Subcutaneous abdominal adipose tissue (tissue), 5 donors: Measurements from ENCODE around the gene TP53I13.

Source experiments
- H3K27ac ChIP-seq: one replicate; pipeline ENCODE4 v1.7.0; 2013; ENCODE audit warnings: low read depth, mild to moderate bottlenecking, inconsistent platforms, low read length, moderate library complexity
- H3K27me3 ChIP-seq, 5 donors: one replicate each; pipeline ENCODE4 v1.7.0; 2013; ENCODE audit warnings: low read length in 5 of 5, inconsistent platforms in 1 of 5; ENCODE audit not compliant: control insufficient read depth in 5 of 5, insufficient read depth in 4 of 5
- H3K36me3 ChIP-seq, 5 donors: one replicate each; pipeline ENCODE4 v1.7.0; 2013; ENCODE audit warnings: low read length in 5 of 5; ENCODE audit not compliant: control insufficient read depth in 5 of 5, insufficient read depth in 5 of 5
- H3K4me1 ChIP-seq, 5 donors: one replicate each; pipeline ENCODE4 v1.7.0; 2013; ENCODE audit warnings: low read length in 5 of 5, mild to moderate bottlenecking in 3 of 5, moderate library complexity in 1 of 5; ENCODE audit not compliant: control insufficient read depth in 5 of 5, insufficient read depth in 5 of 5
- H3K4me3 ChIP-seq, 5 donors: one replicate each; pipeline ENCODE4 v1.7.0; 2013; ENCODE audit warnings: low read length in 5 of 5, low read depth in 1 of 5
- H3K9ac ChIP-seq, 5 donors: one replicate each; pipeline ENCODE4 v1.7.0; 2013; ENCODE audit warnings: low read length in 5 of 5, mild to moderate bottlenecking in 4 of 5, moderate library complexity in 3 of 5
- H3K9me3 ChIP-seq, 5 donors: one replicate each; pipeline ENCODE4 v1.7.0; 2013; ENCODE audit warnings: low read length in 5 of 5; ENCODE audit not compliant: control insufficient read depth in 5 of 5
- donor health status: healthy.
- donor health status: healthy.
- donor health status: healthy.
- donor health status: healthy.
- donor health status: healthy.

TP53I13 gene

DNA sequence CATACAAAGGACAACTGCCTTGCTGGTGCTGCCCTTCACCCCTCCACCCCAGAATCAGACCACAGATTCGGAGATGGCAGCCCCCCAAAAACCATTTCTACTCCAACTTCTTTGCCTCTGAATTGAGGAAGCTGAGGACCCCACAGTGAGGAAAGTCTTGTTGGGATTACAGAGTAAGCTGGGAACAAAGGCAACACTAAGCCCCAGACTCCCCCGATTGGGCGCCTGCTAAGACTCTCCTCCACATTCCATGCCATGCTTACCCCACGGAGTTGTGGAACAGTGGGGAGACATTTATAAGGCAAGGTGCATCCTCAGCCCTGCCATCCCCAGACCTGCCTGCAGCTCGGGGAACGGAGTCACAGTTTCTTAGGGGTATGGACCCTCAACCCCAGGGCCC, 19.1 kb downstream of the TP53I13 start:
- Histone ChIP-seq H3K27ac (peak overlapping the region; percentile 82), H3K27me3 (no peaks in the 10 kb centered on the region), H3K4me1 (peaks cover 16 to 90% (median 82%) of the 10 kb centered on the region in 5 donors), H3K4me3 (peak overlapping the region; percentile 71 to 90 (median 80)), H3K36me3 (peaks cover 0 to 9% (median 7%) of the 10 kb centered on the region in 5 donors), H3K9me3 (no peaks in the 10 kb centered on the region), H3K9ac (peak overlapping the region in 3 of 5 donors; percentile 72 to 96 (median 88))

- no peaks in the 10 kb centered on the region for H3K27me3 ChIP-seq
- H3K9me3 ChIP-seq: no peaks in the 10 kb centered on the region
- peak overlapping the region; percentile 82 for H3K27ac ChIP-seq
- H3K9ac ChIP-seq: peak overlapping the region; percentile 69 to 96 (median 81)
- peaks cover 17 to 91% (median 85%) of the 10 kb centered on the region in 5 donors for H3K4me1 ChIP-seq
- H3K4me3 ChIP-seq: peak overlapping the region; percentile 71 to 90 (median 80)
- peaks cover 0 to 4% (median 2%) of the 10 kb centered on the region in 5 donors for H3K36me3 ChIP-seq
Measured at GRCh38 chr17:29588017-29588561, 19.6 kb downstream of the TP53I13 start.

DNA sequence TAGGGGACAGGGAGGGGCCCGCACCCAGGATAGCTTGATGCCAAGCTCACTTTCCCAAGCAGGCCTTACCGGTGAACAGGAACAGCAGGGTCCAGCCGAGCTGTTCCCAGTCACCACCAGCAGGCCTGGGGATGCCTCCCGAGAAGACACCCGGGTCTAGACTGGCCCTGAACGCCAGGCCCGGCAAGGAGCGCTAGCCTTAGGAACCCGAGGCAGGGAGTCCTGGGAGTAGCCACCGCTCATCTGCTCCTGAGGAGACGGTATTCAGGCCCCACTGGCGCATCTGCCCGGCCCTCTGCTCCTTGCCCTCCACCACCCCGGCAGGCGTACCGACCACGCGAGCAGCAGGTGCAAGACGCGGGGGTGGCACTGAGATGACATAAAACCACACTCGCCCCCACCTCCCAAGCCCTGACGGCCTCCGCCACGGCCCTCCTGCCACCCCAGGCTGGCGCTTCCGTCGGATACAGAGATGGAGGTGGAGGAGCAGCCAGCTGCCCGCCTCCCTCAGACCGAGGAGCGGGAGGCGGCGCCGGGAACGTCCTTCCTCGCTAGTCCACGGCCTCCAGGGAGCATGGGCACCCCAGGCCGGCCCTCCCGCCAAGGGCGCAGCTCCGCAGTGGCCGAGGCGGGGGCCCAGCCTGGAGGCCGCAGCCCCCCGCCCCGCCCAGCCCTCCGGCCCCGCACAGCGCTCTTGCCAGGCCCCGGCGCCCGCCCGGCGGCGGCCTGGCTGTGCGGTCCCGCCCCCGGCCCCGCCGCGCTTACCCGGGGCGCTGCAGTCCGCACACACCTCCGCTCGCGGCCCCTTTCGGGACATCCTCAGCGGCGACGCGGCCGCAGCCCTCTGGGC, 20.3 kb downstream of the TP53I13 start:
- Histone ChIP-seq H3K4me1 (peaks cover 15 to 87% (median 83%) of the 10 kb centered on the region in 5 donors), H3K9me3 (no peaks in the 10 kb centered on the region), H3K27ac (peak overlapping the region; percentile 82), H3K27me3 (no peaks in the 10 kb centered on the region), H3K36me3 (no peaks in the 10 kb centered on the region), H3K4me3 (peak overlapping the region; percentile 71 to 90 (median 80)), H3K9ac (peak overlapping the region; percentile 69 to 96 (median 81))

DNA sequence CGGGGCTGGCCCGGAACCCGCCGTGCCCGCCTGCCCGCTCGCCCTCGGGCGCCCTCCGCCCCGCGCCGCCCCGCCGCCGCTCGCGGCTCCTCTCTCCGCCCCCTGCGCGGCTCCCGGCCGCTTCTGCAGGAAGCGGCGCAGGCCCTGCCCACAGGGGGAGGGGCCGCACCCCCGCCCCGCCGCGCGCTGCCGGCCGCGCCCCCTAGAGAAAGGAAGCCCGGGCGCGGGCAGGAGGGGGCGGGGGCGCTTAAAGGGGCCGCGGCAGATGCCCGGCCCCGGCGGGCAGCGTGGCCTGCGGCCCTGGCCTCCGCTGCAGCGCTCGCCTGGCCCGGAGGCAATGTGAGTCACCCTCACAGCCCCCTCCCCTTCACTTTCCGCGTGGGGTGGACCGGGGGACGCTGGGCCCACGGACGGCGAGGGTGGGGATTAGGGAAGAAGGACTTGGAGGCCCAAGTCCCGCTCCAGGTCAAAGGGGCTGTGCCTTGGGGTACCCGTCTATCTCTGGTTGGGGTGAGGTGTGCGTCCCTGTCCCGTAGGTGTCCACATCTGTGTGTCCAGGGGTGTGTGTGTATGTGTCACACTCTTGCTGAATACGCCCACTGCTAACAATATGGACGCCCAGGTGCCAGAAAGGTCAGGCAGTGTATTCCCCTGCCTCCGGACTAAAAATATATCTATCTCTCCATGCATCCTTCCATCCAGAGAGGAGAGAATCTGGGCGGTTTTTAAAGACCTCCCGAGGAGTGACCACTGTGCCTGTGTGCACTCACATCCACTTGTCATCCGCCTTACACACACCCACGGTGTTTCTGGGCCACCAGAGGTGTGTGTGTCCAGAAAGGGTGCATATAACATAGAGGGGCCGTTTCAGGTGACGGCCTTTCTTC, 21.3 kb downstream of the TP53I13 start, which contains the start of gene GIT1:
TSS of gene GIT1 (minus strand) at position 125 of the 887 bp plus-strand sequence. CDS start 270 bp downstream, outside the sequence.
- H3K36me3 ChIP-seq: no peaks in the 10 kb centered on the region
- H3K4me1 ChIP-seq: peaks cover 14 to 87% (median 83%) of the 10 kb centered on the region in 5 donors
- H3K27ac ChIP-seq: peak within 1 kb of the TSS; percentile 82
- H3K9me3 ChIP-seq: no peaks in the 10 kb centered on the region
- no peaks in the 10 kb centered on the region for H3K27me3 ChIP-seq
- H3K9ac ChIP-seq: peak within 1 kb of the TSS; percentile 72 to 96 (median 81)
- peak within 1 kb of the TSS; percentile 71 to 90 (median 80) for H3K4me3 ChIP-seq

DNA sequence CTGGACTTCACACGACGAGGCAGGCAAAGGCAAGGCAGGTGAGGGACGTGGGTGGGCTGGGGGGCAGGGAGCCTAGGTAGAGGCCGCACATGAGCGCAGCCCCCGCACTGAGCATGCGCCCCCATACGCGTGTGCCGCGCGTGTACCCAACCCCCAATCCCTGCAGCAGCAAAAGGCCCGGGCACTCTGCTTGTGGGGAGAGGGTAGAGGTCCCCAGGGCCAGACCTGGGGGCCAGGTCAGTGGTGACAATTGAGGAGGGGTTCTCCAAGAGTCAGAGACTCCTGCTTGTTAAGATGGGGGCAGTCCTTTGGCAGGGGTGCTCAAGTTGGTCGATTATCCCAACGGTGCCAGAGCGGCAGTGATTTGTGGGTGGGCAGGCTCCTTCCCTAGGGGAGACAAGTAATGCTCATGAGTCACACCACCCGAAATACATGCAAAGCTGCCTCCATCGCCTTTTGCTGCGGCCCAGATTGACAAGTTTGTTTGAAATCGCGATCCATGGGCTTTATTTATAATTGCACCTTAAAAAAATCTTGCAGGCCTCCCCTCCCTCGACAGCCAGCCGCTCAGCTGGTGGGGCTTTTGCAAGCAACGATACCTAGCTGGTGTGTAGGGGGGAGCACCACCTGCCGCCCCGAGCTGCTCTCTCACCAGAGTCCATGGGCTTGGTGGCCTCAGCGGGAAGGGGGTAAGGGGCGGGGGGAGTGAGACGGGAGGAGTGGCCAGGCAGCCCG, 22.1 kb downstream of the TP53I13 start:
- Histone ChIP-seq H3K9ac (peak overlapping the region in 3 of 5 donors; percentile 19 to 68 (median 25)), H3K4me1 (peaks cover 14 to 87% (median 83%) of the 10 kb centered on the region in 5 donors), H3K27me3 (no peaks in the 10 kb centered on the region), H3K9me3 (no peaks in the 10 kb centered on the region), H3K36me3 (no peaks in the 10 kb centered on the region), H3K4me3 (peak overlapping the region; percentile 65 to 79 (median 71)), H3K27ac (peak overlapping the region; percentile 81)

- Histone ChIP-seq H3K36me3 (no peaks in the 10 kb centered on the region), H3K4me3 (peak overlapping the region; percentile 42 to 79 (median 55)), H3K27ac (peak overlapping the region; percentile 81), H3K9me3 (no peaks in the 10 kb centered on the region), H3K4me1 (peaks cover 14 to 89% (median 86%) of the 10 kb centered on the region in 5 donors), H3K27me3 (no peaks in the 10 kb centered on the region), H3K9ac (peak overlapping the region in 1 of 5 donors; percentile 35)
Measured at GRCh38 chr17:29591146-29591736, 22.7 kb downstream of the TP53I13 start.

- no peaks in the 10 kb centered on the region for H3K27me3 ChIP-seq
- H3K9me3 ChIP-seq: no peaks in the 10 kb centered on the region
- H3K9ac ChIP-seq: peak overlapping the region in 3 of 5 donors; percentile 30 to 56 (median 35)
- no peaks in the 10 kb centered on the region for H3K36me3 ChIP-seq
- peaks cover 14 to 89% (median 84%) of the 10 kb centered on the region in 5 donors for H3K4me1 ChIP-seq
- H3K27ac ChIP-seq: peak overlapping the region; percentile 81
- peak overlapping the region; percentile 42 to 79 (median 59) for H3K4me3 ChIP-seq
Measured at GRCh38 chr17:29591737-29592608, 23.5 kb downstream of the TP53I13 start.

- Histone ChIP-seq H3K4me1 (peaks cover 14 to 87% (median 79%) of the 10 kb centered on the region in 5 donors), H3K9me3 (no peaks in the 10 kb centered on the region), H3K9ac (peak within 1 kb of the TSS in 4 of 5 donors; percentile 41 to 66 (median 59)), H3K36me3 (no peaks in the 10 kb centered on the region), H3K27me3 (no peaks in the 10 kb centered on the region), H3K4me3 (peak within 1 kb of the TSS in 4 of 5 donors; percentile 66 to 79 (median 72)), H3K27ac (peak within 1 kb of the TSS; percentile 81)
Measured at GRCh38 chr17:29592850-29593551, 24.5 kb downstream of the TP53I13 start, which contains the start of gene ANKRD13B. Gene ANKRD13B (plus strand): TSS chr17:29593132. CDS start chr17:29593622, 490 bp downstream.
